RPMI7951 (cell line): Measurements from ENCODE around the gene RRAGD. TPM values are rescaled to one million over a fixed set of nuclear protein-coding genes. Genes with fewer than 3 reads are reported as not detected.

ENCODE experiments used
- DNase-seq: peaks from one replicate; pipeline ENCODE4 v3.0.0-alpha.2; 2012; ENCODE audit warnings: low read depth
- total RNA-seq: library from RNA; depleted of rRNA; stranded (reverse); fragments of >200 nt; shearing (Covaris generic); gene quantifications from 2 replicates; pipeline ENCODE4 v1.2.3, GENCODE V29; 2014

The RRAGD gene
- total RNA-seq, 1 experiment from 2014 or later = under 0.01 TPM

DNA sequence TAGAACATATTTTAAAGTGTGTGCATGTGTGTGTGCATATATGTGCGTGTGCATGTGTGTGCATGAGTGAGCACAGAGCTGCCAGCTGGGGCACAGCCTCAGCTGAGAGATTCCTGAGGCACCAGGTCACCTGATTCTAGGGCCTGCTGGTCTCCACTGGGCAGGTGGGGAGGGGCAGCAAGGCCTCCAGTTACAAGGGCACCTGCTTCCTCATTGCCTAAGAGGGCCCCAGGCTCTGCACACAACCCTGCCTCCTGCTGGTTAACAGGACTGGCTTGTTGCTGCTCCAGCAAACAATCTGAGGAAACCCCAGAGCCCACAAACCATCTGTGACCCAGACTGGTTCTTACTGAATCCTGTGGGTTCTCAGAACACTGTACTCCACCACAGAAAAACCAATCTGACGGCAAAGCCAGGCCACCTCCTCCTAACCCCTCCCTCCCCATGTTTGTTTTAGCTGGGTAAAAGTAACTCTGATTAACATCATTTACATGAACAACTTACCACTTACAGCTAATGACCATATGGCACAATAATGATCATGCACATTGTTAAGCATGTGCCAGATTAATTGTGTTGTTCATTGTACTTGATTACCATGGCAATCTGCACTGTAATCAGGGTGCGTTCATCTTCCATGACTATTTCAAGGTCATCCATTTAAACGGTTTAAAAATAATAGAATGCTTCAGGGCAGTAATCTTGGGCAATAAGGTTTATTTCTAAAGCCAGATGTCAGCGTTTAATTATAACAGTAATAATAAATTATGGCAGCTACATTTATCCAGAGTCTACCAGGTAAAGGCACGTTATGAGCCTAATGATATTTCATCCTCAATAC is 36.4 kb downstream of the RRAGD start:
- no peak for DNase-seq

GRCh38 chr6:89372506-89372901 is 39.6 kb downstream of the RRAGD start:
- no peak for DNase-seq

- peak; percentile 54 for DNase-seq
These were observed 40.1 kb downstream of the RRAGD start for GRCh38 chr6:89371849-89372505.

GRCh38 chr6:89368999-89369398 is 43.1 kb downstream of the RRAGD start:
- DNase-seq = peak; percentile 41

GRCh38 chr6:89368107-89368506 is 44.0 kb downstream of the RRAGD start:
- DNase-seq = peak; percentile 44

GRCh38 chr6:89364586-89364985 is 47.5 kb downstream of the RRAGD start:
- no peak for DNase-seq

- DNase-seq = no peak
These were observed 50.9 kb downstream of the RRAGD start for GRCh38 chr6:89361171-89361570.

GRCh38 chr6:89360415-89360999 is 51.6 kb downstream of the RRAGD start:
- peak; percentile 76 for DNase-seq

DNA sequence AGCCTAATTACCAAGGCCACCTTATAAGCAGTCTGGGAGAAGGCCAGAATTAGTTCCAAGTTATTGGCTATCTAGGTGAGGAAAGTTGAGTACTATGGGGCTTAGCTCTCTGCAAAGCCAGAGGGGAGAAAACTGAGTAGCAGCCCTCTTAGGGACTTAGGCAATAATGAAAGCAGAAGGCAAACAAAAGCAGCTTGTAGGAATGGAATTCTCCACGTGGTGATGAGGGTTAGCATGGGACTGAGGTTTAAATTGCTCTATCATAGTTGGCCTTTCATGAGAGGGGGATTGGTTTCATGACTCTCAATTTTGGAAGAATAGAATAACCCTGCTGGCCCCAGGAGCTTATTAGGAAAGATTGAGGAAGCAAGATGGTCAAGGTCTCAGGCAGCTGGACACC is 52.5 kb downstream of the RRAGD start:
- peak; percentile 24 for DNase-seq

GRCh38 chr6:89357390-89357789 is 54.7 kb downstream of the RRAGD start:
- DNase-seq = no peak

- DNase-seq = no peak
These were observed 55.4 kb downstream of the RRAGD start for GRCh38 chr6:89356642-89357170.

DNA sequence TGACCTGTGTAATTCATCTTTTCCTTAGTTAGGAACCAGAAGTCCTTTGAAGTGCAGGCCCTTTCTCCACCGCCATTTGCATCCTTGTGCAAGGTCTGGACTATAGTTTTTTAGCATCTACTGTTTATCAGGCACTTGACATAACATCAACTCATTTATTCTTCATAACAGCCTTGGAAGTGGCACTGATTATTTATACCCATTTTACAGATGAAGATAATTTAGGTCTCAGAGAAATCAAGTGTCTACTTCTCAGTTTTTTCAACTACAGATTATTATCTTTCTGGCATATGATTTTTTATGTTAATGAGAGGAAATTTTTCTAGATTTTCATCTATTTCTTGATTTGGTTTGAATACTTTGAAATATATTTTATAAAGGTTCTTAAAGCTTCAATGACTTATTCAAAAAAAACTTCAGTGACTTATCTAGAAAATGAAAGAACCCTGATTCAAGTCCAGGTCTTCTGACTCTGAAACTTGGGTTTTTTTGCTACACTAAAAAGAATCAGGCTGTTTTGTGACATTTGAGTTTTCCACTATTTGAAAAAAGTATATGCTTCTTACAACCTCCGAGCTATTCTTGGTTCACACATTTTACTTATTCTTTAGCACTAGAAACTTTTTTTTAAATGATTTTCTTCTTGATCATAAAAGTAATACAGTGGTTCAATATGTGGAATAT is 56.4 kb downstream of the RRAGD start:
- DNase-seq = no peak

GRCh38 chr6:89353702-89354392 is 58.2 kb downstream of the RRAGD start:
- DNase-seq = no peak

DNA sequence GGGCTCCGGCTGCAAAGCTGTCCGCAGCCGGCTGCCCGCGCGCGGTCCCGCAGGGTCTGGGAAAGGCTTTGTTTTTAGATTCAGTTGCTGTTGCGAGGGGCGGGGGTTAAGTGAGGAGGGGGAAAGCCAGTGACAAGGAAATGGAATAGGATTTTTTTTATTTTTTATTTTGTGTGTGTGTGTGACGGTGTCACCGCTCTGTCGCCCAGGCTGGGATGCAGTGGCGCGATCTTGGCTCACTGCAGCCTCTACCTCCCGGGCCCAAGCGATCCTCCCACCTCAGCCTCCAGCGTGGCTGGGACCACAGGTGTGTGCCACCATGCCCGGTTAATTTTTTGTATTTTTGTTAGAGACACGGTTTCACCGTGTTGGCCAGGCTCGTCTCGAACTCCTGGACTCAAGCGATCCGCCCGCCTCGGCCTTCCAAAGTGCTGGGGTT is 58.9 kb downstream of the RRAGD start:
- no peak for DNase-seq

DNA sequence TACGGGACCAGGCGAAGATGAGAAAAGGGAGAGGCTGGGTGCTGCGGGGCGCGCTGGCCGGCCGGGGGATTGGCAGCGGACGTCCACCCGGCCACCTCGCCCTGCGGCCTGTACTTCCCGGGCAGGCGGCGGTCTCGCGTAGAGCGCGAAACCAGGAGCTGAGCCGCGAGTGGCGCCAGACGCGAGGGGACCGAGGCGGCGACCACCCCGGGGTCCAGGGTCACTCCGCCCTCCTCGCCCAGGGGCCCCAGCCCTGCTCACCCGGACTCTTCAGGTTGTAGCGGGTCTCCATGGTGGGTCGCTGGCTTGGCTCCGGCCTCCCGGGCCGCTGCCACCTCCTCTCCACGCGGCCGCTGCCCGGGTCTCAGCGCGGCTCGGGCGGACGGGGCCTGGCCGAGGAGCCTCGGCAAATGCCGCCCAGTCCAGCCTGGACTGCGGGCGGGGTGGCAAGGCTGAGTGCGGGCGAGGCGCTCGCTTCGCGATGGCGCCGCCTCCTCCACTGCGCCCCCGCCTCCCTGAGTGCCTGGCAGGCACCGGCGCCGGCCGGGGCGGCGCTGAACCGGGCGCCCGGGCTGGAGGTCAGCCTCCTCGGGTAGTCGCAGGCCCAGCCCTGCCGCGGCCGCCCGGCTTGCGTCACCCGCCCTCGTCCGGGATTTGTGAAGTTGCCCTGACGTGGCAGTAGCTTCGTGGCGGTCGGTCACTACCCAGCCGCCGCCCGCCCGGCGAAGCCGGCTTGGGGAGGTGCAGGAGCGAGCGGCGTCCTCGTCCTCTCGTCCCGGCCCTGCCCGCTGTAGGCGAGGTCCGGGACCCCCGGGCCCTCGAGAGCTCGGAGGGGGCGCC is 59.6 kb downstream of the RRAGD start, which contains the start of gene UBE2J1:
UBE2J1 (minus strand) TSS at position 445 of the 840 bp plus-strand sequence; CDS start at position 292, 153 bp downstream.
- DNase-seq = peak; percentile 94

DNA sequence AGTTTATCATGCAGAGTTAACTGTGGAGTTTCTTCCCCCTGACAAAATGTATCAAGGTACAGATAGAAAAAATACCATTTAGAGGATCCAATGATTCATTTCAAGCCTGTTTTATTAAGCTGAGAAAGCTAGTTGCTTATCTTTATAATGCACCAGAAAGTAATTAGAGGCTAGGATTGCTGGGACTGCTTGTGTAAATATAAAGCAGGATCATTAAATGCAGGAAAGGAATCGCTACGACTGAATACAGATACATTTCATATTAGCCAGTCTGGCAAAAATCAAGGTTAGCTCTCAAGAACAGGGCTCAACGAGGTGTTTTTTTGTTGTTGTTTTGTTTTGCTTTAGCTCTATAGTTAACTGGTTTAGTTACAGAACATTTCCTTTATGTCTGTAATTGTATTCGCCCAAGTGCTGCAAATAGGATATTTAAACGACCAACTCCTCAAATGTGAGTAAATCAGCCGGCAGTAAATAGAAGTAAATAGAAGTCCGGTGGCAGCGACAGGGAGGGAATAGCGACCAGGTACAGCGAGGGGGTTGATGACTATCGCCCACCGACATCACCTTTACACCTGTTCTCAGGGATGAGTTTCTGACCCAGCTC is 60.3 kb downstream of the RRAGD start:
- no peak for DNase-seq

GRCh38 chr6:89350281-89350966 is 61.6 kb downstream of the RRAGD start:
- peak; percentile 31 for DNase-seq

- DNase-seq = no peak
These were observed 63.7 kb downstream of the RRAGD start for GRCh38 chr6:89348372-89348771.

GRCh38 chr6:89347825-89348224 is 64.2 kb downstream of the RRAGD start:
- no peak for DNase-seq
